ENCODE data around the gene ADCY4.

Gene ADCY4

GRCh38 chr14:24300326-24300980, 34.4 kb downstream of the ADCY4 start:
- DNase-seq: no peak

- peak; percentile 23 to 93 (median 76) for DNase-seq
Observed at GRCh38 chr14:24299255-24300191, 35.3 kb downstream of the ADCY4 start, which contains the start of the genes DHRS1 and NOP9. Gene DHRS1 (minus strand): TSS chr14:24299780. CDS start chr14:24299106, 674 bp downstream. Gene NOP9 (plus strand): TSS chr14:24299850. CDS start chr14:24299955, 105 bp downstream.

- DNase-seq: peak in 2 of 56 donors; percentile 20 to 21
Observed at GRCh38 chr14:24298892-24299254, 36.0 kb downstream of the ADCY4 start.

GRCh38 chr14:24297190-24297964, 37.5 kb downstream of the ADCY4 start:
- no peak for DNase-seq

- peak in 36 of 56 donors; percentile 9 to 76 (median 40) for DNase-seq
Observed at GRCh38 chr14:24296341-24297157, 38.3 kb downstream of the ADCY4 start.

GRCh38 chr14:24293525-24293924, 41.3 kb downstream of the ADCY4 start:
- DNase-seq: no peak

GRCh38 chr14:24292118-24292807, 42.6 kb downstream of the ADCY4 start:
- no peak for DNase-seq

GRCh38 chr14:24291446-24292117, 43.3 kb downstream of the ADCY4 start:
- DNase-seq: no peak

- DNase-seq: no peak
Observed at GRCh38 chr14:24290746-24291145, 44.1 kb downstream of the ADCY4 start.

GRCh38 chr14:24289649-24290280, 45.1 kb downstream of the ADCY4 start:
- DNase-seq: no peak

GRCh38 chr14:24286996-24287395, 47.9 kb downstream of the ADCY4 start:
- DNase-seq: no peak

- no peak for DNase-seq
Observed at GRCh38 chr14:24285351-24285750, 49.5 kb downstream of the ADCY4 start.

GRCh38 chr14:24284501-24285035, 50.3 kb downstream of the ADCY4 start:
- DNase-seq: no peak

GRCh38 chr14:24283796-24284460, 50.9 kb downstream of the ADCY4 start:
- DNase-seq: no peak

- no peak for DNase-seq
Observed at GRCh38 chr14:24282736-24283135, 52.1 kb downstream of the ADCY4 start.

- DNase-seq: no peak
Observed at GRCh38 chr14:24281636-24282035, 53.2 kb downstream of the ADCY4 start.

- no peak for DNase-seq
Observed at GRCh38 chr14:24280797-24281460, 53.9 kb downstream of the ADCY4 start.

Data from amygdala (tissue), 56 donors.